Coronary artery (tissue), 2 donors: ENCODE measurements around the gene PPP3CB.
A peak's percentile ranks its signal among the peaks of the same experiment; 100 is the strongest.

Experiments
- DNase-seq: peaks from one replicate; pipeline ENCODE4 v3.0.0-alpha.2; 2017; ENCODE audit warnings: low spot score
- H3K27ac ChIP-seq, 2 donors: fragments of 200-600 bp; sonication (generic); one replicate each; pipeline ENCODE4 v1.5.1; 2016 to 2019
- H3K4me3 ChIP-seq: fragments of 200-600 bp; sonication (generic); 2 replicates; pipeline ENCODE4 v1.5.1; 2016; ENCODE audit warnings: mild to moderate bottlenecking, moderate library complexity
- CTCF ChIP-seq: fragments of 200-600 bp; sonication (generic); IDR thresholded peaks from one replicate; pipeline ENCODE4 v1.5.1; 2019; ENCODE audit warnings: antibody characterized with exemption

PPP3CB gene

GRCh38 chr10:73426318-73426717 lies 69.5 kb downstream of the PPP3CB start:
- no peak for TF ChIP-seq CTCF
- Histone ChIP-seq H3K4me3 (no peak overlapping the region), H3K27ac (no peak overlapping the region)
- DNase-seq, result no peak

- Histone ChIP-seq H3K4me3 (no peak overlapping the region), H3K27ac (no peak overlapping the region)
- TF ChIP-seq CTCF, result no peak
- no peak for DNase-seq
Observed at GRCh38 chr10:73424478-73424877, 71.3 kb downstream of the PPP3CB start.

- Histone ChIP-seq H3K4me3 (no peak overlapping the region), H3K27ac (no peak overlapping the region)
- DNase-seq, result no peak
- TF ChIP-seq CTCF, result no peak
Observed at GRCh38 chr10:73423309-73423708, 72.5 kb downstream of the PPP3CB start.

- no peak overlapping the region for H3K27ac ChIP-seq
Observed at GRCh38 chr10:73416571-73416970, 79.3 kb downstream of the PPP3CB start.

GRCh38 chr10:73414230-73414945 lies 81.4 kb downstream of the PPP3CB start:
- DNase-seq, result no peak
- H3K4me3 ChIP-seq, result peak overlapping the region; percentile 89
- peak overlapping the region; percentile 93 to 98 for H3K27ac ChIP-seq
- TF ChIP-seq CTCF, result no peak

More at GRCh38 chr10:73416571-73416970, 79.3 kb downstream of the PPP3CB start:
- TF ChIP-seq CTCF, result no peak
- H3K4me3 ChIP-seq, result no peak overlapping the region
- no peak for DNase-seq

GRCh38 chr10:73413528-73414229 lies 82.1 kb downstream of the PPP3CB start, which contains the start of gene ANXA7:
Gene ANXA7 (minus strand): TSS chr10:73414058. CDS start chr10:73400856, 13,202 bp downstream.
- H3K27ac ChIP-seq, result peak within 1 kb of the TSS; percentile 93 to 98
- no peak for TF ChIP-seq CTCF
- DNase-seq, result peak; percentile 95
- H3K4me3 ChIP-seq, result peak within 1 kb of the TSS; percentile 89
